HepG2 (cell line): Measurements from ENCODE around the gene MYL9. TPM values are rescaled to one million over a fixed set of nuclear protein-coding genes. Genes with fewer than 3 reads are reported as not detected.

ENCODE experiments used
- ATAC-seq: fragments of 200-7000 bp; cut with Tn5 transposase; 3 replicates; pipeline ENCODE4 v1.9.1; 2020; ENCODE audit warnings: mild to moderate bottlenecking, moderate library complexity
- BruUV-seq: library from RNA; stranded (reverse); fragments of 400-500 nt; replicated peaks from 2 replicates; lab custom pipeline; 2021; lab: Mats Ljungman, UMichigan
- CTCF ChIA-PET: fragments of 300-600 bp; formaldehyde crosslinking; extraction: SDS; loops from one replicate; lab custom pipeline; 2021; ENCODE audit warnings: low total read pairs, inconsistent platforms, low intra/inter-chr PET ratio; lab: Yijun Ruan, JAX
- POLR2A ChIA-PET: fragments of 350-600 bp; sonication (Branson Sonifier 250); formaldehyde crosslinking; loops from one replicate; lab custom pipeline; 2020; ENCODE audit warnings: antibody characterized with exemption, inconsistent platforms; lab: Yijun Ruan, JAX
- DNase-seq: peaks from one replicate; pipeline ENCODE4 v3.0.0-alpha.2; 2015; ENCODE audit warnings: low spot score
- FAIRE-seq: peaks from 3 replicates; lab custom pipeline; 2011; peaks lifted over from hg19 to GRCh38; lab: Jason Lieb, UNC
- H2AFZ ChIP-seq: one replicate; pipeline ENCODE4 v1.6.1; 2011; ENCODE audit warnings: low read length, inconsistent platforms
- H3K27ac ChIP-seq: fragments of 300-600 bp; 3 replicates; pipeline ENCODE4 v1.8.0; 2011; ENCODE audit warnings: mixed run types, mild to moderate bottlenecking, mixed read lengths, low read length, inconsistent platforms; ENCODE audit not compliant: insufficient read depth; ENCODE audit errors: extremely low read length
- H3K27me3 ChIP-seq, 2 experiments: fragments of 200-600 bp in 1 of 2; 2 replicates in 1 of 2; 3 replicates in 1 of 2; pipeline versions ENCODE4 v1.6.0 to v1.8.0; 2011; ENCODE audit warnings: low read length in 2 of 2, mild to moderate bottlenecking in 2 of 2, moderate library complexity in 2 of 2, inconsistent platforms in 1 of 2; ENCODE audit not compliant: insufficient read depth in 2 of 2, control insufficient read depth in 1 of 2
- H3K36me3 ChIP-seq, 2 experiments: fragments of 200-600 bp in 1 of 2; replicated peaks in 1 of 2; 2 replicates in 1 of 2; 3 replicates in 1 of 2; pipeline versions ENCODE4 v1.5.1 to v1.8.0; 2011; ENCODE audit warnings: low read length in 2 of 2, inconsistent platforms in 1 of 2; ENCODE audit not compliant: insufficient read depth in 2 of 2, control insufficient read depth in 1 of 2
- H3K4me1 ChIP-seq: 2 replicates; pipeline ENCODE4 v1.5.1; 2012; ENCODE audit warnings: low read length, inconsistent platforms; ENCODE audit not compliant: insufficient read depth
- H3K4me2 ChIP-seq: 2 replicates; pipeline ENCODE4 v1.6.0; 2011; ENCODE audit warnings: low read depth, low read length, inconsistent platforms
- H3K4me3 ChIP-seq, 3 experiments: fragments of 200-600 bp in 1 of 3; sonication (generic), shearing (Covaris generic) in 1 of 3; replicated peaks in 1 of 3; 2 replicates each; pipeline ENCODE4 v1.5.1; 2011 to 2016; ENCODE audit warnings: low read length in 3 of 3, inconsistent platforms in 2 of 3, low read depth in 2 of 3, mild to moderate bottlenecking in 2 of 3, control low read depth in 1 of 3, mixed read lengths in 1 of 3; ENCODE audit not compliant: insufficient read depth in 1 of 3
- H3K79me2 ChIP-seq: one replicate; pipeline ENCODE4 v1.6.1; 2011; ENCODE audit warnings: low read length, inconsistent platforms; ENCODE audit not compliant: insufficient read depth
- H3K9ac ChIP-seq: 2 replicates; pipeline ENCODE4 v1.6.0; 2011; ENCODE audit warnings: mild to moderate bottlenecking, low read depth, low read length, inconsistent platforms; ENCODE audit not compliant: insufficient read depth
- H3K9me3 ChIP-seq: 2 replicates; pipeline ENCODE4 v1.5.1; 2012; ENCODE audit warnings: mild to moderate bottlenecking, low read length
- H4K20me1 ChIP-seq: 2 replicates; pipeline ENCODE4 v1.6.0; 2011; ENCODE audit warnings: inconsistent platforms, mild to moderate bottlenecking, low read length, moderate library complexity; ENCODE audit not compliant: insufficient read depth
- ARNT ChIP-seq: fragments of 450-650 bp; IDR thresholded peaks from 2 replicates; pipeline ENCODE4 v1.6.1; 2017
- MIER3 ChIP-seq: IDR thresholded peaks from 2 replicates; pipeline ENCODE4 v1.6.1; 2016; ENCODE audit warnings: missing compliant biosample characterization, borderline replicate concordance
- NFIC ChIP-seq: IDR thresholded peaks from 2 replicates; pipeline ENCODE4 v1.6.1; 2012; ENCODE audit warnings: mild to moderate bottlenecking, low read length, inconsistent platforms
- RARG ChIP-seq: sonication (generic); formaldehyde crosslinking; IDR thresholded peaks from 2 replicates; pipeline ENCODE4 v1.4.0; 2020; ENCODE audit warnings: low read depth, mild to moderate bottlenecking, missing genetic modification reagents
- SOX13 ChIP-seq, 3 experiments: fragments of 450-650 bp in 1 of 3; sonication (generic) in 1 of 3; formaldehyde crosslinking in 1 of 3; IDR thresholded peaks in 2 of 3; conservative IDR thresholded peaks in 1 of 3; 2 replicates each; pipeline versions ENCODE4 v1.5.0 to v1.6.1; 2016 to 2020; ENCODE audit warnings: antibody characterized with exemption in 1 of 3, mild to moderate bottlenecking in 1 of 3, missing compliant biosample characterization in 1 of 3, missing genetic modification reagents in 1 of 3, moderate library complexity in 1 of 3
- TBX3 ChIP-seq: fragments of 450-650 bp; IDR thresholded peaks from 2 replicates; pipeline ENCODE4 v1.6.1; 2017; ENCODE audit warnings: antibody characterized with exemption, mild to moderate bottlenecking, inconsistent platforms, borderline replicate concordance
- YEATS2 ChIP-seq: sonication (generic); formaldehyde crosslinking; IDR thresholded peaks from 2 replicates; pipeline ENCODE4 v1.4.0; 2020; ENCODE audit warnings: missing genetic modification reagents, borderline replicate concordance
- ZBTB1 ChIP-seq: sonication (generic); formaldehyde crosslinking; IDR thresholded peaks from 2 replicates; pipeline ENCODE4 v1.4.0; 2020; ENCODE audit warnings: missing genetic modification reagents, borderline replicate concordance
- ZNF121 ChIP-seq: sonication (generic); formaldehyde crosslinking; IDR thresholded peaks from 2 replicates; pipeline ENCODE4 v1.5.0; 2020; ENCODE audit warnings: mild to moderate bottlenecking, missing genetic modification reagents
- ZNF124 ChIP-seq: sonication (generic); formaldehyde crosslinking; IDR thresholded peaks from 2 replicates; pipeline ENCODE4 v1.4.0; 2020; ENCODE audit warnings: missing genetic modification reagents
- ZNF224 ChIP-seq: sonication (generic); formaldehyde crosslinking; IDR thresholded peaks from 2 replicates; pipeline ENCODE4 v1.5.0; 2020; ENCODE audit warnings: mild to moderate bottlenecking, missing genetic modification reagents
- ZNF256 ChIP-seq: sonication (generic); formaldehyde crosslinking; conservative IDR thresholded peaks from 2 replicates; pipeline ENCODE4 v1.4.0; 2020; ENCODE audit warnings: missing genetic modification reagents
- ZNF552 ChIP-seq: sonication (generic); formaldehyde crosslinking; IDR thresholded peaks from 2 replicates; pipeline ENCODE4 v1.9.0; 2022; ENCODE audit warnings: missing genetic modification reagents, mild to moderate bottlenecking, borderline replicate concordance
- WGBS: methylation state at CpG from one replicate; pipeline ENCODE4 v1.1.6; 2017; ENCODE audit warnings: low lambda C conversion rate; 5-methylcytosine and 5-hydroxymethylcytosine counted together
- in situ Hi-C: cut with HindIII; loops from 2 replicates; pipeline ENCODE4 v1.10.0; 2017; ENCODE audit warnings: low pct_unique_long_range_greater_than_20kb; ENCODE audit not compliant: extremely low pct_ligation_motif_present
- intact Hi-C: fragments of 100-400 bp; cut with micrococcal nuclease; formaldehyde crosslinking; loops from one replicate; pipeline ENCODE4 v1.10.0; 2022; ENCODE audit not compliant: unreplicated experiment
- polyA plus RNA-seq, 8 experiments: library from polyadenylated mRNA; depleted of rRNA in 3 of 8; stranded (reverse) in 7 of 8; unstranded in 1 of 8; fragments of >200 nt; fragmentation: Illumina TruSeq in 4 of 8; extraction: Trizol in 4 of 8; gene quantifications; 2 replicates each; pipeline versions ENCODE4 v1.2.1 to v1.2.3, GENCODE V29; 2011 to 2016; ENCODE audit warnings: low read depth in 4 of 8, missing spikeins in 1 of 8, mixed read lengths in 1 of 8; ENCODE audit not compliant: insufficient read depth in 1 of 8
- total RNA-seq, 5 experiments: library from RNA; depleted of rRNA; stranded (reverse); fragments of >200 nt; fragmentation: Illumina TruSeq; extraction: Trizol; gene quantifications; 2 replicates each; pipeline ENCODE4 v1.2.3, GENCODE V29; 2016; ENCODE audit warnings: low read depth in 1 of 5
- TF ChIP-seq, protein P1 (sequence below): sonication (generic); formaldehyde crosslinking; IDR thresholded peaks from 2 replicates; pipeline ENCODE4 v1.4.0; 2020; ENCODE audit warnings: mild to moderate bottlenecking, missing genetic modification reagents
- TF ChIP-seq, protein P2 (sequence below): sonication (generic); formaldehyde crosslinking; IDR thresholded peaks from 2 replicates; pipeline ENCODE4 v1.9.0; 2021; ENCODE audit warnings: missing genetic modification reagents, borderline replicate concordance
- TF ChIP-seq, protein P3 (sequence below): sonication (generic); formaldehyde crosslinking; IDR thresholded peaks from 2 replicates; pipeline ENCODE4 v1.8.1; 2022; ENCODE audit warnings: low read depth, mild to moderate bottlenecking, missing genetic modification reagents

MYL9 gene
- total and polyA plus RNA-seq, 2 of the 13 experiments (the other 11 are each of a cell fraction or from before 2014, with no cell fraction given), result 0.87 to 2.2 TPM

DNA sequence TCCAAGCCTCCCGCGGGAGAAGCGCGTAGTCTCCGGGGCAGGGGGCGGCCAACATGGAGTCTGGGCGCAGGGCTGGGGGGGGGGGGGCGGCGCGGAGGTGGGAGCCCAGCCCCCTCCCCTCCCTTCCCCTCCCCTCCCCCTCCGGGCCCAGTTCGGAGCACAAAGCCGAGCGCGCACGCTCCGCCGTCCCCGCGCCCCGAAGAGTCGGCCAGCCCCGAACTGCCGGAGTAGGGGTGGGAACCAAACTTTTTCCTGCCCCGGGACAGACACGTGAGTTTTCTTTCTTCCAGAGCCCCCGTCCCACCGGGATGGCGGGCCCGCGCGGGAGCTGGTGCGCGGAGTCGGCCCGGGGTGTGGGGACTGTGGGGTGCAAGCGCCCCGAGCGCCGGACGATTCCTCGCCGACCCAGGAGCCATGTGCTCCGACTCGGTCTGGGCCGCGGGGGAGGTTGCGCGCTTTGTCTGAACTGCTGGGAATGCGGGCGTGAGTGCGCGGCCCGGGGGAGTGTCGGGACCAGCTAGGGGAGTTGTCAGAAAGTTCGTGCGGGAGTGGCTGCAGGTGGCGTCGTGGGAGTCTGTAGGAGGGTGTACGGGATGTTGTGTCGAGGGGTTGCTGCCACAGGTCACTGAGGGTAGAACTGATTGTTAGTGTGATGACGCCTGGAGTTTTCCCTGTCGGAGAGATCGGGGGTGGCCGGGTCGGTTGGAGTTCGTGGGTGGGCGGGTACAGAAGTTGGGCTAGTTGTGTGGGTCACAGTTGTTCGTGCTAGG, 33.2 kb downstream of the MYL9 start:
- no peak for FAIRE-seq
- peak overlapping the region; percentile 81 to 86 (median 86) for H3K4me3 ChIP-seq
- TF ChIP-seq ZNF256 (peak; percentile 72), SOX13 (IDR thresholded peaks at IDR 0.05) (no peak), SOX13 (CRISPR knock-in tag; conservative IDR thresholded peaks at IDR 0.05 in 1 of 2, IDR thresholded peaks at IDR 0.05 in 1 of 2) (peak in 1 of 2 experiments; percentile 4; a peak in 1 of 4 replicates), ZNF552 (CRISPR knock-in tag) (peak; percentile 67), ZNF224 (CRISPR knock-in tag) (peak; percentile 78; the same call in 1 of the 2 replicates), ZNF124 (CRISPR knock-in tag) (peak; percentile 51; the same call in 1 of the 2 replicates), ZBTB1 (CRISPR knock-in tag) (peak; percentile 52; the same call in 1 of the 2 replicates), RARG (CRISPR knock-in tag) (no peak), MIER3 (CRISPR knock-in tag) (peak; percentile 63; the same call in 1 of the 2 replicates), YEATS2 (CRISPR knock-in tag) (peak; percentile 60), TBX3 (peak; percentile 23; the same call in 1 of the 2 replicates), ARNT (no peak), ZNF121 (CRISPR knock-in tag) (peak; percentile 32; the same call in 1 of the 2 replicates), NFIC (0 out of 2 replicates have a peak, but pooled peaks have one; percentile 0)
- TF ChIP-seq, protein P1, sequence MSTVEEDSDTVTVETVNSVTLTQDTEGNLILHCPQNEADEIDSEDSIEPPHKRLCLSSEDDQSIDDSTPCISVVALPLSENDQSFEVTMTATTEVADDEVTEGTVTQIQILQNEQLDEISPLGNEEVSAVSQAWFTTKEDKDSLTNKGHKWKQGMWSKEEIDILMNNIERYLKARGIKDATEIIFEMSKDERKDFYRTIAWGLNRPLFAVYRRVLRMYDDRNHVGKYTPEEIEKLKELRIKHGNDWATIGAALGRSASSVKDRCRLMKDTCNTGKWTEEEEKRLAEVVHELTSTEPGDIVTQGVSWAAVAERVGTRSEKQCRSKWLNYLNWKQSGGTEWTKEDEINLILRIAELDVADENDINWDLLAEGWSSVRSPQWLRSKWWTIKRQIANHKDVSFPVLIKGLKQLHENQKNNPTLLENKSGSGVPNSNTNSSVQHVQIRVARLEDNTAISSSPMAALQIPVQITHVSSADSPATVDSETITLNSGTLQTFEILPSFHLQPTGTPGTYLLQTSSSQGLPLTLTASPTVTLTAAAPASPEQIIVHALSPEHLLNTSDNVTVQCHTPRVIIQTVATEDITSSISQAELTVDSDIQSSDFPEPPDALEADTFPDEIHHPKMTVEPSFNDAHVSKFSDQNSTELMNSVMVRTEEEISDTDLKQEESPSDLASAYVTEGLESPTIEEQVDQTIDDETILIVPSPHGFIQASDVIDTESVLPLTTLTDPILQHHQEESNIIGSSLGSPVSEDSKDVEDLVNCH (CRISPR knock-in tag), result peak; percentile 89
- TF ChIP-seq, protein P2, sequence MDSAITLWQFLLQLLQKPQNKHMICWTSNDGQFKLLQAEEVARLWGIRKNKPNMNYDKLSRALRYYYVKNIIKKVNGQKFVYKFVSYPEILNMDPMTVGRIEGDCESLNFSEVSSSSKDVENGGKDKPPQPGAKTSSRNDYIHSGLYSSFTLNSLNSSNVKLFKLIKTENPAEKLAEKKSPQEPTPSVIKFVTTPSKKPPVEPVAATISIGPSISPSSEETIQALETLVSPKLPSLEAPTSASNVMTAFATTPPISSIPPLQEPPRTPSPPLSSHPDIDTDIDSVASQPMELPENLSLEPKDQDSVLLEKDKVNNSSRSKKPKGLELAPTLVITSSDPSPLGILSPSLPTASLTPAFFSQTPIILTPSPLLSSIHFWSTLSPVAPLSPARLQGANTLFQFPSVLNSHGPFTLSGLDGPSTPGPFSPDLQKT (CRISPR knock-in tag), result no peak
- TF ChIP-seq, protein P3, sequence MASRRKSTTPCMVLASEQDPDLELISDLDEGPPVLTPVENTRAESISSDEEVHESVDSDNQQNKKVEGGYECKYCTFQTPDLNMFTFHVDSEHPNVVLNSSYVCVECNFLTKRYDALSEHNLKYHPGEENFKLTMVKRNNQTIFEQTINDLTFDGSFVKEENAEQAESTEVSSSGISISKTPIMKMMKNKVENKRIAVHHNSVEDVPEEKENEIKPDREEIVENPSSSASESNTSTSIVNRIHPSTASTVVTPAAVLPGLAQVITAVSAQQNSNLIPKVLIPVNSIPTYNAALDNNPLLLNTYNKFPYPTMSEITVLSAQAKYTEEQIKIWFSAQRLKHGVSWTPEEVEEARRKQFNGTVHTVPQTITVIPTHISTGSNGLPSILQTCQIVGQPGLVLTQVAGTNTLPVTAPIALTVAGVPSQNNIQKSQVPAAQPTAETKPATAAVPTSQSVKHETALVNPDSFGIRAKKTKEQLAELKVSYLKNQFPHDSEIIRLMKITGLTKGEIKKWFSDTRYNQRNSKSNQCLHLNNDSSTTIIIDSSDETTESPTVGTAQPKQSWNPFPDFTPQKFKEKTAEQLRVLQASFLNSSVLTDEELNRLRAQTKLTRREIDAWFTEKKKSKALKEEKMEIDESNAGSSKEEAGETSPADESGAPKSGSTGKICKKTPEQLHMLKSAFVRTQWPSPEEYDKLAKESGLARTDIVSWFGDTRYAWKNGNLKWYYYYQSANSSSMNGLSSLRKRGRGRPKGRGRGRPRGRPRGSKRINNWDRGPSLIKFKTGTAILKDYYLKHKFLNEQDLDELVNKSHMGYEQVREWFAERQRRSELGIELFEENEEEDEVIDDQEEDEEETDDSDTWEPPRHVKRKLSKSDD (CRISPR knock-in tag), result no peak

More for the DNA sequence above, 33.2 kb downstream of the MYL9 start:
- Histone ChIP-seq H3K27ac (peak overlapping the region; percentile 89), H3K4me2 (peak overlapping the region; percentile 90), H3K27me3 (no peaks in the 10 kb centered on the region; a peak in 1 of 5 replicates), H3K36me3 (peaks cover 10 to 12% of the 10 kb centered on the region in 2 experiments), H3K9me3 (no peaks in the 10 kb centered on the region), H3K4me1 (peaks cover 46% of the 10 kb centered on the region), H4K20me1 (peaks cover 30% of the 10 kb centered on the region), H3K9ac (peak overlapping the region; percentile 92), H2AFZ (no peak overlapping the region), H3K79me2 (peaks cover 50% of the 10 kb centered on the region)
- ChIA-PET POLR2A (interaction anchor here (0.7 to 9.0 kb wide), 15 partner anchors 10 to 832 kb away, joined by 3 to 167 read pairs (median 4); partner anchors contain the start of genes DSN1, RAB5IF, RBM39 and SCAND1), CTCF (interaction anchor here (1.1 to 1.7 kb wide), 3 partner anchors 18 to 31 kb away, joined by 3 to 10 read pairs (median 4); partner anchors contain the start of gene RAB5IF)
- 2% methylated on average over 51 of the region's 69 CpGs for WGBS
- intact Hi-C loops (loop anchor here (1.0 to 10.0 kb wide), 2 partner anchors 18 to 110 kb away; no protein-coding TSS in a partner anchor), in situ Hi-C loops (no loop called here)
- peak; percentile 73 for DNase-seq
- ATAC-seq, result peak; percentile 56
- BruUV-seq, result no TSS peak
